DOHH2 (cell line): ENCODE results near the gene VMA21.

Experiments used
- H3F3A ChIP-seq: fragments of 200-600 bp; sonication (generic), shearing (Covaris generic); 2 replicates; pipeline ENCODE4 v1.6.0; 2016; ENCODE audit warnings: antibody characterized with exemption, mild to moderate bottlenecking; ENCODE audit not compliant: control insufficient read depth, insufficient read depth
- H3K27ac ChIP-seq: fragments of 200-600 bp; sonication (generic); 2 replicates; pipeline ENCODE4 v1.5.1; 2014; ENCODE audit warnings: low read depth, mild to moderate bottlenecking, low read length, moderate library complexity
- H3K27me3 ChIP-seq: fragments of 200-600 bp; sonication (generic); 2 replicates; pipeline ENCODE4 v1.6.1; 2014; ENCODE audit warnings: mild to moderate bottlenecking, low read length, mixed read lengths; ENCODE audit not compliant: control insufficient read depth
- H3K36me3 ChIP-seq: fragments of 200-600 bp; sonication (generic); 2 replicates; pipeline ENCODE4 v1.6.1; 2014; ENCODE audit warnings: mild to moderate bottlenecking, low read length, moderate library complexity, mixed read lengths; ENCODE audit not compliant: control insufficient read depth
- H3K4me1 ChIP-seq: fragments of 200-600 bp; sonication (generic); 2 replicates; pipeline ENCODE4 v1.6.1; 2014; ENCODE audit warnings: mild to moderate bottlenecking, low read length, mixed read lengths; ENCODE audit not compliant: control insufficient read depth
- H3K4me2 ChIP-seq: fragments of 200-600 bp; sonication (generic); 2 replicates; pipeline ENCODE4 v1.6.0; 2014; ENCODE audit warnings: mild to moderate bottlenecking, low read length, moderate library complexity
- H3K4me3 ChIP-seq: fragments of 200-600 bp; sonication (generic); 2 replicates; pipeline ENCODE4 v1.5.1; 2014; ENCODE audit warnings: mild to moderate bottlenecking, low read length, mixed read lengths
- H3K79me2 ChIP-seq: fragments of 200-600 bp; sonication (generic); 2 replicates; pipeline ENCODE4 v1.6.1; 2014; ENCODE audit warnings: mild to moderate bottlenecking, low read length, mixed read lengths; ENCODE audit not compliant: control insufficient read depth
- H3K9me2 ChIP-seq: fragments of 200-600 bp; sonication (generic); replicated peaks from 2 replicates; pipeline ENCODE4 v1.6.1; 2014; ENCODE audit warnings: mild to moderate bottlenecking, low read length, mixed read lengths; ENCODE audit not compliant: control insufficient read depth
- H3K9me3 ChIP-seq: fragments of 200-600 bp; sonication (generic); 2 replicates; pipeline ENCODE4 v1.6.1; 2014; ENCODE audit warnings: antibody characterized with exemption, low read length, mixed read lengths; ENCODE audit not compliant: control insufficient read depth, insufficient read depth
- H4K20me1 ChIP-seq: fragments of 200-600 bp; sonication (generic); 2 replicates; pipeline ENCODE4 v1.6.0; 2014; ENCODE audit warnings: low read depth, mild to moderate bottlenecking, antibody characterized with exemption, low read length, moderate library complexity; ENCODE audit not compliant: control insufficient read depth, insufficient read depth
- EZH2phosphoT487 ChIP-seq: fragments of 200-600 bp; sonication (generic); IDR thresholded peaks from 2 replicates; pipeline ENCODE4 v1.6.1; 2017; ENCODE audit warnings: borderline replicate concordance, mild to moderate bottlenecking, antibody characterized with exemption, low read length, moderate library complexity, mixed read lengths
- TF ChIP-seq, protein P1 (sequence below): fragments of 200-600 bp; sonication (generic); IDR thresholded peaks from one replicate; pipeline ENCODE4 v1.5.1; 2014; ENCODE audit warnings: antibody characterized with exemption, mild to moderate bottlenecking, low read depth, low read length; ENCODE audit not compliant: poor library complexity, severe bottlenecking

Gene VMA21

GRCh38 chrX:151416579-151416978 is 19.6 kb downstream of the VMA21 start:
- Histone ChIP-seq H3K9me2 (no peaks in the 10 kb centered on the region), H3K4me2 (no peak overlapping the region), H3K4me3 (no peak overlapping the region), H3K79me2 (no peaks in the 10 kb centered on the region), H3K27ac (no peak overlapping the region), H3K36me3 (no peaks in the 10 kb centered on the region), H3K9me3 (no peaks in the 10 kb centered on the region), H3F3A (no peaks in the 10 kb centered on the region), H3K27me3 (no peaks in the 10 kb centered on the region), H4K20me1 (no peaks in the 10 kb centered on the region), H3K4me1 (no peaks in the 10 kb centered on the region)
- no peak for TF ChIP-seq EZH2phosphoT487
- TF ChIP-seq, protein P1, sequence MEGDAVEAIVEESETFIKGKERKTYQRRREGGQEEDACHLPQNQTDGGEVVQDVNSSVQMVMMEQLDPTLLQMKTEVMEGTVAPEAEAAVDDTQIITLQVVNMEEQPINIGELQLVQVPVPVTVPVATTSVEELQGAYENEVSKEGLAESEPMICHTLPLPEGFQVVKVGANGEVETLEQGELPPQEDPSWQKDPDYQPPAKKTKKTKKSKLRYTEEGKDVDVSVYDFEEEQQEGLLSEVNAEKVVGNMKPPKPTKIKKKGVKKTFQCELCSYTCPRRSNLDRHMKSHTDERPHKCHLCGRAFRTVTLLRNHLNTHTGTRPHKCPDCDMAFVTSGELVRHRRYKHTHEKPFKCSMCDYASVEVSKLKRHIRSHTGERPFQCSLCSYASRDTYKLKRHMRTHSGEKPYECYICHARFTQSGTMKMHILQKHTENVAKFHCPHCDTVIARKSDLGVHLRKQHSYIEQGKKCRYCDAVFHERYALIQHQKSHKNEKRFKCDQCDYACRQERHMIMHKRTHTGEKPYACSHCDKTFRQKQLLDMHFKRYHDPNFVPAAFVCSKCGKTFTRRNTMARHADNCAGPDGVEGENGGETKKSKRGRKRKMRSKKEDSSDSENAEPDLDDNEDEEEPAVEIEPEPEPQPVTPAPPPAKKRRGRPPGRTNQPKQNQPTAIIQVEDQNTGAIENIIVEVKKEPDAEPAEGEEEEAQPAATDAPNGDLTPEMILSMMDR, result no peak

DNA sequence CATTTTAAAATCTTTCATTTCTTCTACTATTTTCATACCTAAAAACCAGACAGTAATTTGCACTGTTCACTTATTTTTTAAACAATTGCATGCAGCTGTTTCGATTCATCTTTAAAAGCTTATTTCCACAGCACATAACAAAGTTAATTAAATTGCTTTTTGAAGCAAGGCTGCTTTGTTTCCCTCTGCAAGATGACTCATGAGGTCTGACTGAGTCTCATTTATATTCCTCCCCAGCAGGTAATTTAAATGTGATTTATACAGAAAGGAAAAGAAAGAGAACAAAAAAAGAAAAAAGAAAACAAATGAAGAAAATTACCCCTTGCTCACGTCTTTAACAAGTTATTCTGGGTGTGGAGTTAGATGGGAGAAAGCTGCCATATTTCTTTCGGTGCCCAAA is 22.8 kb downstream of the VMA21 start:
- H3K4me3 ChIP-seq, result no peak overlapping the region
- H3K79me2 ChIP-seq, result no peaks in the 10 kb centered on the region
- H3K36me3 ChIP-seq, result no peaks in the 10 kb centered on the region
- H3K4me2 ChIP-seq, result no peak overlapping the region
- no peaks in the 10 kb centered on the region for H3K9me3 ChIP-seq
- no peaks in the 10 kb centered on the region for H3K9me2 ChIP-seq
- no peak overlapping the region for H3K27ac ChIP-seq
- no peaks in the 10 kb centered on the region for H3F3A ChIP-seq
- no peaks in the 10 kb centered on the region for H3K4me1 ChIP-seq
- H4K20me1 ChIP-seq, result no peaks in the 10 kb centered on the region
- H3K27me3 ChIP-seq, result no peaks in the 10 kb centered on the region
- TF ChIP-seq EZH2phosphoT487, result no peak
- TF ChIP-seq, protein P1, result no peak

GRCh38 chrX:151424505-151424904 is 27.5 kb downstream of the VMA21 start:
- Histone ChIP-seq H3K79me2 (no peaks in the 10 kb centered on the region), H4K20me1 (no peaks in the 10 kb centered on the region), H3K36me3 (no peaks in the 10 kb centered on the region), H3K4me1 (no peaks in the 10 kb centered on the region), H3K4me3 (no peak overlapping the region), H3K27me3 (no peaks in the 10 kb centered on the region), H3K27ac (no peak overlapping the region), H3K9me2 (no peaks in the 10 kb centered on the region), H3F3A (no peaks in the 10 kb centered on the region), H3K9me3 (no peaks in the 10 kb centered on the region), H3K4me2 (no peak overlapping the region)
- TF ChIP-seq, protein P1, result no peak
- no peak for TF ChIP-seq EZH2phosphoT487

- Histone ChIP-seq H3K9me3 (no peaks in the 10 kb centered on the region), H3K4me3 (no peak overlapping the region), H3K9me2 (no peaks in the 10 kb centered on the region), H3F3A (no peaks in the 10 kb centered on the region), H3K4me1 (no peaks in the 10 kb centered on the region), H3K79me2 (no peaks in the 10 kb centered on the region), H3K27me3 (no peaks in the 10 kb centered on the region), H3K4me2 (no peak overlapping the region), H3K36me3 (no peaks in the 10 kb centered on the region), H3K27ac (no peak overlapping the region), H4K20me1 (no peaks in the 10 kb centered on the region)
- TF ChIP-seq, protein P1, result no peak
- no peak for TF ChIP-seq EZH2phosphoT487
Observed at GRCh38 chrX:151448509-151448908, 51.5 kb downstream of the VMA21 start.
